ENCODE measurements around the gene KLRC4.
"Not testable (repeated sequence)": the region's sequence is repeated elsewhere in the genome, so short reads cannot be mapped to it uniquely, and the experiment has no call there.

The KLRC4 gene

GRCh38 chr12:10389904-10390303, 19.7 kb downstream of the KLRC4 start, which contains the start of gene KLRK1:
Gene KLRK1, minus strand, starts transcription at chr12:10390041. Its CDS starts 1,231 bp downstream, at chr12:10388810.
- TF ChIP-seq CTCF (IDR thresholded peaks at IDR 0.05; ENCODE audit: low read depth, low read length, missing control alignments): no peak
- no peak for DNase-seq (ENCODE audit: low read depth)
- H3K4me3 ChIP-seq (ENCODE audit: low read depth, low read length): no peak within 1 kb of the TSS

GRCh38 chr12:10388624-10389413, 20.7 kb downstream of the KLRC4 start:
- no peak for TF ChIP-seq CTCF (IDR thresholded peaks at IDR 0.05; ENCODE audit: low read depth, low read length, missing control alignments)
- DNase-seq (ENCODE audit: low read depth): no peak

GRCh38 chr12:10387498-10387897, 22.1 kb downstream of the KLRC4 start:
- H3K4me3 ChIP-seq (ENCODE audit: low read depth, low read length); DNase-seq (ENCODE audit: low read depth): not testable (repeated sequence)

More at GRCh38 chr12:10388624-10389413, 20.7 kb downstream of the KLRC4 start:
- H3K4me3 ChIP-seq (ENCODE audit: low read depth, low read length): no peak overlapping the region

- H3K4me3 ChIP-seq (ENCODE audit: low read depth, low read length): no peak overlapping the region
- TF ChIP-seq CTCF (IDR thresholded peaks at IDR 0.05; ENCODE audit: low read depth, low read length, missing control alignments): no peak
- no peak for DNase-seq (ENCODE audit: low read depth)
Observed at GRCh38 chr12:10386857-10387256, 22.7 kb downstream of the KLRC4 start.

GRCh38 chr12:10385166-10385613, 24.4 kb downstream of the KLRC4 start:
- no peak for DNase-seq (ENCODE audit: low read depth)
- no peak for TF ChIP-seq CTCF (IDR thresholded peaks at IDR 0.05; ENCODE audit: low read depth, low read length, missing control alignments)
- H3K4me3 ChIP-seq (ENCODE audit: low read depth, low read length): no peak overlapping the region

GRCh38 chr12:10384191-10384590, 25.4 kb downstream of the KLRC4 start:
- no peak for DNase-seq (ENCODE audit: low read depth)
- TF ChIP-seq CTCF (IDR thresholded peaks at IDR 0.05; ENCODE audit: low read depth, low read length, missing control alignments): no peak
- H3K4me3 ChIP-seq (ENCODE audit: low read depth, low read length): no peak overlapping the region

GRCh38 chr12:10381928-10382628, 27.5 kb downstream of the KLRC4 start:
- H3K4me3 ChIP-seq (ENCODE audit: low read depth, low read length): no peak overlapping the region
- TF ChIP-seq CTCF (IDR thresholded peaks at IDR 0.05; ENCODE audit: low read depth, low read length, missing control alignments): no peak
- DNase-seq (ENCODE audit: low read depth): no peak

- H3K4me3 ChIP-seq (ENCODE audit: low read depth, low read length); DNase-seq (ENCODE audit: low read depth): not testable (repeated sequence)
Observed at GRCh38 chr12:10378737-10379136, 30.8 kb downstream of the KLRC4 start.

All from GM12864 (cell line).